Type B pancreatic cell (in vitro differentiated cells): ENCODE data around the gene SLC39A13. TPM values are rescaled to one million over a fixed set of nuclear protein-coding genes. Genes with fewer than 3 reads are reported as not detected.

Experiments
- DNase-seq: peaks from one replicate; pipeline ENCODE4 v3.0.0; 2021; ENCODE audit warnings: mixed read lengths; ENCODE audit not compliant: unreplicated experiment; ENCODE audit errors: extremely low spot score
- H3K27ac Mint-ChIP-seq: 2 replicates; pipeline ENCODE4 v1.8.0; 2021; ENCODE audit warnings: mild to moderate bottlenecking, mixed read lengths
- H3K27me3 Mint-ChIP-seq: 2 replicates; pipeline ENCODE4 v1.8.0; 2021; ENCODE audit warnings: mixed read lengths
- H3K36me3 Mint-ChIP-seq: 2 replicates; pipeline ENCODE4 v1.8.0; 2021; ENCODE audit warnings: mixed read lengths
- H3K4me1 Mint-ChIP-seq: one replicate; pipeline ENCODE4 v1.8.0; 2021; ENCODE audit warnings: mixed read lengths; ENCODE audit not compliant: unreplicated experiment
- H3K4me3 Mint-ChIP-seq: 2 replicates; pipeline ENCODE4 v1.8.0; 2021; ENCODE audit warnings: mild to moderate bottlenecking, mixed read lengths
- H3K9me3 Mint-ChIP-seq: 2 replicates; pipeline ENCODE4 v1.8.0; 2021; ENCODE audit warnings: mixed read lengths
- CTCF ChIP-seq: fragments of 200-600 bp; sonication (generic); conservative IDR thresholded peaks from 2 replicates; pipeline ENCODE4 v1.5.0; 2021; ENCODE audit warnings: antibody characterized with exemption, mild to moderate bottlenecking
- total RNA-seq: library from RNA; stranded (reverse); gene quantifications from 2 replicates; pipeline ENCODE4 v1.2.1, GENCODE V29; 2021; ENCODE audit warnings: low replicate concordance

SLC39A13 gene
- total RNA-seq, 1 donor from 2014 or later: 44.8 TPM

- no peak overlapping the region for H3K4me3 Mint-ChIP-seq
- H3K27ac Mint-ChIP-seq: no peak overlapping the region
- no peak for DNase-seq
These were observed 9.8 kb upstream of the SLC39A13 start for GRCh38 chr11:47398551-47398950.

DNA sequence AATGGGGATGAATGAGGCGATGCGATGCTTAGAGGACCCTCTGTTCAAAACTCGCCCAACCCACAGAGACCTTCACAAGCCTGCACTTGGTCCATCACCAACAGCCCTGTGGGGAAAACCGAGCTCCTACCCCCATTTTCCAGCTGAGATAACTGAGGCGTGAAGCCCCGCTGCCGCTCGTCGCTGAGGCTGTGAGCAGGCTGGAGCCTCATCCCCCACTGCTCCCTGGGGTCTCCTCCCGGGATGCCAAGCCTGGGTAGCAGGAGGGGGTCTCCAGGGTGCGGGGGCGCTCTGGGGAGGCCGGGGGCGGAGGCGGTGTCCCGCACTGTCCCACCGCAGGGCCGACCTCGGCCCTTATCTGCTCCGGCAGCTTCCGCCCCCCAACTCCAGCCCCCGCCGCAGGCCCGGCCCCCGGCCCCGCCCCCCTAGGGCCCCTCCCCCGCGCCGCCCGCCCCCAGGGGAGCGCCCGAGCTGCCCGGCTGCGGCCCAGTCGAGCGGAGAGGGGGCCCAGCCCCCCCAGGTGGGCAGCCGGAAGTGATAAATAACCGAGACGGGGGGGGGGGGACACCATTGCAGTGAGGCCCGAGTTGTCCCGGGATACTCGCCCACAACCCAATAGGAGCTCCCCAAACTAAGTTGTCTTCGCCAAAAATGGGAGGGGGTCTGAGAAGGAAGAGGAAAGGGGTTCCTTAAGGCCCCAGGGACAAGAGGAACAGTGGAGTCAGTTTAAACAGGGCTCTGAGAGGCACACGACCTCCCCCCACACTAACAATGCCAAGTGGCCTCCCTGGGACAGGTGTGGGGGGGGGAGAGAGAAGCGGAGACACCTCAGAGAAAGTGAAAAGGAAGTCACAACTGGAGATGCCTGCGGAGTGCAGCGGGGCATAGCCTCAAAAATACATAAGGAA lies 8.3 kb upstream of the SLC39A13 start:
- peak overlapping the region; percentile 81 for H3K4me3 Mint-ChIP-seq
- no peak for TF ChIP-seq CTCF
- H3K4me1 Mint-ChIP-seq: peaks cover 9% of the 10 kb centered on the region
- H3K27ac Mint-ChIP-seq: peak overlapping the region; percentile 84
- no peaks in the 10 kb centered on the region for H3K27me3 Mint-ChIP-seq
- no peaks in the 10 kb centered on the region for H3K9me3 Mint-ChIP-seq
- DNase-seq: no peak
- no peaks in the 10 kb centered on the region for H3K36me3 Mint-ChIP-seq

More at GRCh38 chr11:47398551-47398950, 9.8 kb upstream of the SLC39A13 start:
- H3K9me3 Mint-ChIP-seq: no peaks in the 10 kb centered on the region
- H3K27me3 Mint-ChIP-seq: no peaks in the 10 kb centered on the region
- H3K36me3 Mint-ChIP-seq: no peaks in the 10 kb centered on the region
- no peak for TF ChIP-seq CTCF
- H3K4me1 Mint-ChIP-seq: peaks cover 9% of the 10 kb centered on the region

GRCh38 chr11:47400768-47401279 lies 7.6 kb upstream of the SLC39A13 start:
- TF ChIP-seq CTCF: no peak
- H3K9me3 Mint-ChIP-seq: no peaks in the 10 kb centered on the region
- H3K4me3 Mint-ChIP-seq: peak overlapping the region; percentile 81
- H3K27me3 Mint-ChIP-seq: no peaks in the 10 kb centered on the region
- no peaks in the 10 kb centered on the region for H3K36me3 Mint-ChIP-seq
- peak overlapping the region; percentile 84 for H3K27ac Mint-ChIP-seq
- DNase-seq: no peak
- H3K4me1 Mint-ChIP-seq: peaks cover 9% of the 10 kb centered on the region

DNA sequence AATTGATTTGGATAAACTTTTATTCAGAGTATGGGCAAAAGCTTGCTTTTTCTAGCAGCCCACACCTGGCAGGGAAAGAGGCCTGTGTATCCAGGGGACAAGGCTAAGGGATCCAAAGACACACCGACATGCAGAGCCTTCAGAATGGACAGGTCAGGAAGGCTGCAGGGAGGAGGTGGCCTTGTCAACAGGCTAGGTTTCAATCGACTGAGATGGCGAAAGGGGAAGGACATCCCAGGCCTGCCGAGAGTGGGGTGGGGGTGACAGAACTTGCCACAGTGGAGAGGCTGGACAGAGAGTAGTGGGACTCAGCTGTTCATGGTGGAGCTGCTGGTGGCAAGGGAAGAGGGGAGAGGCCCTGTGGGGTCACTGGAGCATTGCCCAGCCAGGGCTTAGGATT lies 5.3 kb upstream of the SLC39A13 start:
- DNase-seq: no peak
- Mint-ChIP-seq H3K27ac (no peak overlapping the region), H3K9me3 (no peaks in the 10 kb centered on the region), H3K36me3 (no peaks in the 10 kb centered on the region), H3K4me1 (peaks cover 13% of the 10 kb centered on the region), H3K27me3 (no peaks in the 10 kb centered on the region), H3K4me3 (no peak overlapping the region)
- no peak for TF ChIP-seq CTCF

GRCh38 chr11:47403571-47403970 lies 4.8 kb upstream of the SLC39A13 start:
- no peaks in the 10 kb centered on the region for H3K9me3 Mint-ChIP-seq
- peaks cover 13% of the 10 kb centered on the region for H3K4me1 Mint-ChIP-seq
- DNase-seq: no peak
- no peak overlapping the region for H3K27ac Mint-ChIP-seq
- no peak overlapping the region for H3K4me3 Mint-ChIP-seq
- TF ChIP-seq CTCF: no peak
- no peaks in the 10 kb centered on the region for H3K36me3 Mint-ChIP-seq
- no peaks in the 10 kb centered on the region for H3K27me3 Mint-ChIP-seq
